A673 (cell line): ENCODE data around the gene MSI2. TPM values are rescaled to one million over a fixed set of nuclear protein-coding genes. Genes with fewer than 3 reads are reported as not detected.

Experiments used
- BruUV-seq: library from RNA; stranded (reverse); fragments of 400-500 nt; replicated peaks from 2 replicates; lab custom pipeline; 2021; lab: Mats Ljungman, UMichigan
- CTCF ChIA-PET: fragments of 300-600 bp; sonication (Branson Sonifier 250); formaldehyde crosslinking; loops from one replicate; lab custom pipeline; 2022; ENCODE audit warnings: antibody characterized with exemption; lab: Charles Lee
- POLR2A ChIA-PET: fragments of 300-600 bp; sonication (Branson Sonifier 250); formaldehyde crosslinking; loops from one replicate; lab custom pipeline; 2022; ENCODE audit warnings: antibody characterized with exemption; ENCODE audit not compliant: low non-redundant PET; lab: Charles Lee
- DNase-seq: peaks from one replicate; pipeline ENCODE4 v3.0.0-alpha.2; 2015; ENCODE audit warnings: low spot score
- H3K27ac ChIP-seq: fragments of 200-600 bp; sonication (generic); 2 replicates; pipeline ENCODE4 v1.5.1; 2016; ENCODE audit warnings: mixed run types, low read depth, mild to moderate bottlenecking, mixed read lengths, antibody characterized with exemption, low read length; ENCODE audit not compliant: poor library complexity, severe bottlenecking
- H3K27me3 ChIP-seq: fragments of 200-600 bp; sonication (generic); replicated peaks from 2 replicates; pipeline ENCODE4 v1.6.1; 2017; ENCODE audit warnings: mixed run types, low read depth, mild to moderate bottlenecking, mixed read lengths, antibody characterized with exemption, low read length; ENCODE audit not compliant: insufficient read depth, poor library complexity
- H3K36me3 ChIP-seq: fragments of 200-600 bp; sonication (generic); 2 replicates; pipeline ENCODE4 v1.6.1; 2016; ENCODE audit warnings: mixed run types, mild to moderate bottlenecking, mixed read lengths, antibody characterized with exemption, low read length; ENCODE audit not compliant: insufficient read depth, poor library complexity, severe bottlenecking
- H3K4me1 ChIP-seq: fragments of 200-600 bp; sonication (generic); 2 replicates; pipeline ENCODE4 v1.6.1; 2017; ENCODE audit warnings: mixed run types, mild to moderate bottlenecking, mixed read lengths, antibody characterized with exemption, low read length; ENCODE audit not compliant: insufficient read depth, poor library complexity, severe bottlenecking
- H3K4me3 ChIP-seq: fragments of 200-600 bp; sonication (generic); 2 replicates; pipeline ENCODE4 v1.5.1; 2016; ENCODE audit warnings: low read depth, mixed run types, mild to moderate bottlenecking, mixed read lengths, low read length; ENCODE audit not compliant: poor library complexity, severe bottlenecking
- H3K9me3 ChIP-seq: fragments of 200-600 bp; sonication (generic); 2 replicates; pipeline ENCODE4 v1.6.1; 2016; ENCODE audit warnings: mixed run types, low read depth, mild to moderate bottlenecking, mixed read lengths, antibody characterized with exemption, low read length; ENCODE audit not compliant: poor library complexity, severe bottlenecking
- EZH2 ChIP-seq: fragments of 200-600 bp; sonication (generic); IDR thresholded peaks from 2 replicates; pipeline ENCODE4 v1.6.1; 2017; ENCODE audit warnings: borderline replicate concordance, low read depth, mild to moderate bottlenecking, mixed read lengths, antibody characterized with exemption, low read length; ENCODE audit not compliant: poor library complexity, severe bottlenecking
- intact Hi-C: fragments of 100-400 bp; cut with micrococcal nuclease; formaldehyde crosslinking; loops from one replicate; pipeline ENCODE4 v1.10.0; 2022; ENCODE audit not compliant: unreplicated experiment
- total RNA-seq: library from RNA; stranded (reverse); gene quantifications from 2 replicates; pipeline ENCODE4 v1.2.3, GENCODE V29; 2021
- TF ChIP-seq, protein P1 (sequence below): fragments of 300-800, 200-600 bp; sonication (generic); conservative IDR thresholded peaks from 2 replicates; pipeline ENCODE4 v1.5.1; 2017; ENCODE audit warnings: low read depth, mild to moderate bottlenecking, antibody characterized with exemption, low read length, moderate library complexity, mixed read lengths

MSI2 gene
- total RNA-seq, 1 experiment from 2014 or later, result 108 TPM

DNA sequence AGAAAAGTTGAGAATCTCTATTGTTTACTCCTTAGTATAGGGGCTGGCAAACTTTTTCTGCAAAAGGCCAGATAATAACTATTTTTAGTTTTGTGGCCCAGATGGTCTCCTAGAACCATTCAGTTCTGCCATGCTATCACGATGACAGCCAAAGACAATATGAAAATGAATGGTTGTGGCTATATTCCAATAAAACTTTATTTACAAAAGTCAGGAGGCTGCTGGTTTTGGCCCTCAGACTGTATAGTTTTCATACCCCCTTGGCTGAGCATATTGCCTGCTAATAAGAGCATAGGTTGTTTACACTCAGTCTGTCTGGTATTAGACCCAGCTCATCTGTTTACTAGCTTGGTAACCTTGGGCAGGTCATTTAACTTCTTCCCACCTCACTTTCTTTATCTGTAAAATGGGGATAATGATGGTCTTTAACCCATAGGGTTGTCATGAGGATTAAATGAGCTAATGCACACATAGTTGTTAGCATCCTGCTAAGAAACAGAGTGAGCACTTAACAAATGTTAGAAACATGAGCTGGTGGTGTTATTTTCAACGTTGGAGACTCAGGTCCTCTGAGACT lies 156.3 kb downstream of the MSI2 start:
- DNase-seq, result no peak
- POLR2A ChIA-PET, result no interaction called here
- H3K9me3 ChIP-seq, result no peaks in the 10 kb centered on the region
- no peaks in the 10 kb centered on the region for H3K36me3 ChIP-seq
- no peak for TF ChIP-seq EZH2
- TF ChIP-seq, protein P1, sequence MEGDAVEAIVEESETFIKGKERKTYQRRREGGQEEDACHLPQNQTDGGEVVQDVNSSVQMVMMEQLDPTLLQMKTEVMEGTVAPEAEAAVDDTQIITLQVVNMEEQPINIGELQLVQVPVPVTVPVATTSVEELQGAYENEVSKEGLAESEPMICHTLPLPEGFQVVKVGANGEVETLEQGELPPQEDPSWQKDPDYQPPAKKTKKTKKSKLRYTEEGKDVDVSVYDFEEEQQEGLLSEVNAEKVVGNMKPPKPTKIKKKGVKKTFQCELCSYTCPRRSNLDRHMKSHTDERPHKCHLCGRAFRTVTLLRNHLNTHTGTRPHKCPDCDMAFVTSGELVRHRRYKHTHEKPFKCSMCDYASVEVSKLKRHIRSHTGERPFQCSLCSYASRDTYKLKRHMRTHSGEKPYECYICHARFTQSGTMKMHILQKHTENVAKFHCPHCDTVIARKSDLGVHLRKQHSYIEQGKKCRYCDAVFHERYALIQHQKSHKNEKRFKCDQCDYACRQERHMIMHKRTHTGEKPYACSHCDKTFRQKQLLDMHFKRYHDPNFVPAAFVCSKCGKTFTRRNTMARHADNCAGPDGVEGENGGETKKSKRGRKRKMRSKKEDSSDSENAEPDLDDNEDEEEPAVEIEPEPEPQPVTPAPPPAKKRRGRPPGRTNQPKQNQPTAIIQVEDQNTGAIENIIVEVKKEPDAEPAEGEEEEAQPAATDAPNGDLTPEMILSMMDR, result no peak
- intact Hi-C loops, result no loop called here
- CTCF ChIA-PET, result interaction anchor here (0.6 to 1.2 kb wide), 2 partner anchors 259 to 287 kb away, joined by 3 to 4 read pairs; no protein-coding TSS in a partner anchor
- no peaks in the 10 kb centered on the region for H3K27me3 ChIP-seq
- BruUV-seq, result no TSS peak
- no peak overlapping the region for H3K4me3 ChIP-seq
- peaks cover 55% of the 10 kb centered on the region for H3K4me1 ChIP-seq
- no peak overlapping the region for H3K27ac ChIP-seq

DNA sequence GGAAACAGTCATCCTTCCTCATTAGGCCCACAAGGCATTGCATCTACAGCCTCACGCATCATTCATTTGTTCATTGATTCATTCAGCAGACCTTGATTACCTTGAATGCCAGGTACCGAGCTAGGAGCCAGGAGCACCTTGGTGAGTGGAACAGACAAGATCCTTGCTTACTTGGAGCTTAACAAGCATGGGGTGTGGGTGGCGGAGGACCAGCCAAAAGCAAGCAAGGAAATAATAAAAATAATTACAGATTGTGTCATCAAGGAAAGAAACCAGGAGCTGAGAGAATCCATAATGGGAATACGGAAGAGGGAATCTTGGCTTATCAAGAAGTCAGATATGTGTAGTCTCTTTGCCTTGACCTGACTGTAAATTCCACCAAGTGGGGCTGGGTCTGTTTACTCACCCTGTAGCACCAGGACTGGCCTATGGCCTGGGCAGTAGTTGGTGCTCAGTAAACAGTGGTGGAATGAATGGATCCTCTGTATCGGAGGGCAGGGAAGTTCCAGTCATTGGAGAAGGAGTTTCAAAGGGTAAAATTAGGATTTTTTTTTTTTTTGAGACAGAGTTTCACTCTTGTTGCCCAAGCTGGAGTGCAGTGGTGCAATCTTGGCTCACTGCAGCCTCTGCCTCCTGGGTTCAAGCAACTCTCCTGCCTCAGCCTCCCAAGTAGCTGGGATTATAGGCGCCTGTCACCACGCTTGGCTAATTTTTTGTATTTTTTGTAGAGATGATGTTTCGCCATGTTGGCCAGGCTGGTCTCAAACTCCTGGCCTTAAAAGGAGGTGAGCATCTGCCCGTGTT lies 157.7 kb downstream of the MSI2 start:
- peaks cover 49% of the 10 kb centered on the region for H3K4me1 ChIP-seq
- no peak overlapping the region for H3K4me3 ChIP-seq
- no peaks in the 10 kb centered on the region for H3K9me3 ChIP-seq
- H3K27ac ChIP-seq, result no peak overlapping the region
- ChIA-PET POLR2A (interaction anchor here (0.6 kb wide), 1 partner anchor 128 kb away, joined by 3 read pairs; no protein-coding TSS in a partner anchor), CTCF (no interaction called here)
- no peak for TF ChIP-seq EZH2
- TF ChIP-seq, protein P1, result no peak
- no peaks in the 10 kb centered on the region for H3K27me3 ChIP-seq
- no TSS peak for BruUV-seq
- no peaks in the 10 kb centered on the region for H3K36me3 ChIP-seq
- intact Hi-C loops, result no loop called here
- no peak for DNase-seq

GRCh38 chr17:57415751-57416207 lies 159.5 kb downstream of the MSI2 start:
- CTCF ChIA-PET, result no interaction called here
- Histone ChIP-seq H3K27ac (peak overlapping the region; percentile 80), H3K4me1 (peaks cover 47% of the 10 kb centered on the region), H3K4me3 (no peak overlapping the region), H3K36me3 (no peaks in the 10 kb centered on the region), H3K27me3 (no peaks in the 10 kb centered on the region), H3K9me3 (no peaks in the 10 kb centered on the region)
- no peak for TF ChIP-seq EZH2
- TF ChIP-seq, protein P1, result no peak
- DNase-seq, result peak; percentile 84
- POLR2A ChIA-PET, result no interaction called here
- BruUV-seq, result no TSS peak
- intact Hi-C loops, result no loop called here
